NB4 (cell line): ENCODE measurements around the gene RPS15A.
A peak's percentile ranks its signal among the peaks of the same experiment; 100 is the strongest.

Experiments
- DNase-seq: peaks from one replicate; pipeline ENCODE4 v3.0.0; 2010; ENCODE audit warnings: low read depth
- H3K4me3 ChIP-seq: one replicate; pipeline ENCODE4 v1.5.1; 2011; ENCODE audit warnings: mild to moderate bottlenecking, low read depth, low read length, moderate library complexity
- MYC ChIP-seq: IDR thresholded peaks from 2 replicates; pipeline ENCODE4 v1.6.1; 2011; ENCODE audit warnings: low read depth, low read length
- POLR2A ChIP-seq: IDR thresholded peaks from 2 replicates; pipeline ENCODE4 v1.6.1; 2011; ENCODE audit warnings: mild to moderate bottlenecking; ENCODE audit not compliant: insufficient read length; ENCODE audit errors: extremely low read depth
- TF ChIP-seq, protein P1 (sequence below): IDR thresholded peaks from 2 replicates; pipeline ENCODE4 v1.6.1; 2011; ENCODE audit warnings: low read depth, low read length
- TF ChIP-seq, protein P2 (sequence below): IDR thresholded peaks from one replicate; pipeline ENCODE4 v1.5.1; 2012; ENCODE audit warnings: low read depth, low read length

The RPS15A gene

DNA sequence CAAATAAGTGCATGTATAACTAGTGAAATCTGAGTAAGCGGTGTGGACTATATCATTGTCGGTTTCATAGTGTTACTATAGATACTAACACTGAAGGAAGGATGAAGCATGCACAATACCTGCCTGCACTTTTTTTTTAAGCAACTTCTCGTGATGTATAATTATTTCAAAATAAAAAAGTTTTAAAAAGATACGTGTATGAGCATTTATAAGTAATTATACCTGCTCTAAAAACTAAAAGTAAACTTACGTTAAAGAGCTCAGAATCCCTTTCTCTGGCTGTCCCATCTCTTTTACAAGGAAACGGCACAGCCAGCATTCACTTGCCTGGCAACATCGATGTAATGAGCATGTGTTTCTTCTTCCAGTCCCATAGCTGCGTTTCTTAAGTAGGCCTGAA, 42.5 kb upstream of the RPS15A start:
- no peak overlapping the region for H3K4me3 ChIP-seq
- TF ChIP-seq, protein P1, sequence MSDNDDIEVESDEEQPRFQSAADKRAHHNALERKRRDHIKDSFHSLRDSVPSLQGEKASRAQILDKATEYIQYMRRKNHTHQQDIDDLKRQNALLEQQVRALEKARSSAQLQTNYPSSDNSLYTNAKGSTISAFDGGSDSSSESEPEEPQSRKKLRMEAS = no peak
- TF ChIP-seq POLR2A = no peak
- TF ChIP-seq MYC = no peak
- TF ChIP-seq, protein P2, sequence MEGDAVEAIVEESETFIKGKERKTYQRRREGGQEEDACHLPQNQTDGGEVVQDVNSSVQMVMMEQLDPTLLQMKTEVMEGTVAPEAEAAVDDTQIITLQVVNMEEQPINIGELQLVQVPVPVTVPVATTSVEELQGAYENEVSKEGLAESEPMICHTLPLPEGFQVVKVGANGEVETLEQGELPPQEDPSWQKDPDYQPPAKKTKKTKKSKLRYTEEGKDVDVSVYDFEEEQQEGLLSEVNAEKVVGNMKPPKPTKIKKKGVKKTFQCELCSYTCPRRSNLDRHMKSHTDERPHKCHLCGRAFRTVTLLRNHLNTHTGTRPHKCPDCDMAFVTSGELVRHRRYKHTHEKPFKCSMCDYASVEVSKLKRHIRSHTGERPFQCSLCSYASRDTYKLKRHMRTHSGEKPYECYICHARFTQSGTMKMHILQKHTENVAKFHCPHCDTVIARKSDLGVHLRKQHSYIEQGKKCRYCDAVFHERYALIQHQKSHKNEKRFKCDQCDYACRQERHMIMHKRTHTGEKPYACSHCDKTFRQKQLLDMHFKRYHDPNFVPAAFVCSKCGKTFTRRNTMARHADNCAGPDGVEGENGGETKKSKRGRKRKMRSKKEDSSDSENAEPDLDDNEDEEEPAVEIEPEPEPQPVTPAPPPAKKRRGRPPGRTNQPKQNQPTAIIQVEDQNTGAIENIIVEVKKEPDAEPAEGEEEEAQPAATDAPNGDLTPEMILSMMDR = no peak
- DNase-seq = no peak

DNA sequence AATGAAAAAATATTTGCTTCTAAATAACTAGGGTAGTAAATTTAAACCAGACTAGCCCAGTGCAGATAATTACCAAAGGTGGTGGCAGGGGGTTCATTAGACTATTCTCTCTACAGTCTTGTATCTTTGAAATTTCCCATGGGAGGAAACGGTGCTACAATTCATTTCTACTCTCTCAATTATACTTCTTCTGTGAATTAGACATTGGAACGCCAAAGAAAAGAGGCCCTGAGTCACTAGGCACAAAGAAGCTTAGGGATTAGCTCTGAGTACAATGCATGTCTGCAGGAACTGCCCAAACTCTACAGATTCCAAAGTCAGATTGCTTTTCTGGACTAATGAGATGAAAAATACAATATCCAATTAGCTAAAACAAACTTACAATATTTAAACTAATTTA, 41.9 kb upstream of the RPS15A start:
- TF ChIP-seq, protein P2 = no peak
- TF ChIP-seq MYC = no peak
- no peak for TF ChIP-seq POLR2A
- TF ChIP-seq, protein P1 = no peak
- no peak overlapping the region for H3K4me3 ChIP-seq
- no peak for DNase-seq

- no peak for TF ChIP-seq MYC
- DNase-seq = peak; percentile 10
- H3K4me3 ChIP-seq = no peak overlapping the region
Measured at GRCh38 chr16:18829251-18829650, 39.1 kb upstream of the RPS15A start.

DNA sequence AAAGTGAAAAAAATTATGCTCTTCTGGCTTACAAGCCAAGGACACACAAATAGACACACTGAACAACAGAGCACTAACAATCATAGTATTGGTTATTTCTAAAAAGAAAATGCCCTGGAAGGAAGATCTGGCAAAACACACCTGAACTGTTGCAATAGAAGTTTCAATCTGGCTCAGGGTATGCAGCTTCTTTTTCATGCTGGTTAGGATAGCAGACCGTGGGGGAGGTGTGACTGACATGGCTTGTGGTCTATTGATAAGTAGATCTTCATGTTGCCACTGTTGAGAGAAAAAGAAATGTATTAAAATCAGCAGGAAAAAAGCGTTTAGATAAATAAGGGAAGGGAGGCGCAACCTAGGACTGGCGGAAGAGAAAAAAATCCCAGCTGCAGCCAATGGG, 37.8 kb upstream of the RPS15A start:
- DNase-seq = no peak
- no peak overlapping the region for H3K4me3 ChIP-seq
- TF ChIP-seq POLR2A = no peak
- TF ChIP-seq, protein P1 = no peak
- no peak for TF ChIP-seq MYC
- TF ChIP-seq, protein P2 = no peak

DNA sequence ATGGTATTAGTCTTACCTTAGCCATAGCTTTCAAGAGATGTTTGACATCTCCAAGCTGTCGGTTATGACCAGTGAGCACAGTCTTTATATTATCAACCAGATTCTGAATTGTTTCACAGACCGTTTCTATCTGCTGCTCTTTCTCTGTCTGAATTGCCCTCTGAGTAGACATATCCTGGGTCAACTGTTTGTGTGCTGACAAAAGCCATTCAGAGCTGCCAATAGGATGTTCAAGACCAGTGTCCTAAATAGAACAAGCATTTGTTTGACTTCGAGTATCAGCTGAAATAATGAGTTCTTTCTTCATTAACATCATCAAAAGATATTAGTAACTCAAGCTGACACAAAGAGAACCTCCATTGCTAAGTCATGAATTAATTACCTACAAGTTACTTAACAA, 26.2 kb upstream of the RPS15A start:
- no peak for DNase-seq
- TF ChIP-seq, protein P1 = no peak
- no peak for TF ChIP-seq POLR2A
- TF ChIP-seq MYC = no peak
- TF ChIP-seq, protein P2 = no peak

GRCh38 chr16:18811925-18812324, 21.8 kb upstream of the RPS15A start:
- no peak for TF ChIP-seq POLR2A
- DNase-seq = no peak
- H3K4me3 ChIP-seq = no peak overlapping the region

More for the DNA sequence above, 26.2 kb upstream of the RPS15A start:
- H3K4me3 ChIP-seq = no peak overlapping the region

DNA sequence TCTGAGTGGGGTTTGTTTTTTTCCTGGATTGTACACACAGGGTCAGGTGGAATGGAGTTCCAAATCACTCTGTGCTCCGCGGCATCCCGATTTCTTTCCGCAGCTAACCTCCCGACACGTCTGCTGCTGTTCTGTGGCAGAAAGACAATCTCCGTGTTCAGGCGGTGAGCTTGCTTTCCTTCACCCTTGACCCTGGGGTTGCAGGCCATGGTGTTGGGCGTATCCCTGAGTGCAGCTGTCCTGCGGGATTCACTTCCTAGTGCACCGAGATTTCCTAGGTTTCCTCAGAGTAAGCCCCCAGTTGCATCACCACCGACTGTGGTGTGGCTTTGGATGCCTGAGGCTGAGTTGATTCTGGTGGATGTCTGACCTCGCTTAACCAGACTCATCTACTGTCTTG, 19.0 kb upstream of the RPS15A start:
- DNase-seq = no peak
- TF ChIP-seq MYC = no peak
- TF ChIP-seq, protein P2 = no peak
- TF ChIP-seq POLR2A = no peak
- TF ChIP-seq, protein P1 = no peak
- no peak overlapping the region for H3K4me3 ChIP-seq
